ENCODE data around the gene DUSP22.

Gene DUSP22

GRCh38 chr6:351867-352289 lies 59.6 kb downstream of the DUSP22 start:
- TF ChIP-seq ZNF8 (CRISPR knock-in tag; IDR thresholded peaks at IDR 0.05) (no peak), ARNTL (CRISPR knock-in tag; IDR thresholded peaks at IDR 0.05; ENCODE audit: borderline replicate concordance, low read depth) (no peak), OSR1 (CRISPR knock-in tag; IDR thresholded peaks at IDR 0.05) (no peak), TCF4 (CRISPR knock-in tag; IDR thresholded peaks at IDR 0.05; ENCODE audit: borderline replicate concordance) (no peak), ISL1 (CRISPR knock-in tag; IDR thresholded peaks at IDR 0.05) (no peak), ESRRG (CRISPR knock-in tag; IDR thresholded peaks at IDR 0.05) (no peak), TSHZ2 (CRISPR knock-in tag; IDR thresholded peaks at IDR 0.05) (no peak), CSRNP3 (CRISPR knock-in tag; IDR thresholded peaks at IDR 0.05) (no peak), PPARA (CRISPR knock-in tag; IDR thresholded peaks at IDR 0.05; ENCODE audit: borderline replicate concordance) (no peak), ZFP30 (CRISPR knock-in tag; IDR thresholded peaks at IDR 0.05) (no peak)
- ATAC-seq = no peak

GRCh38 chr6:352474-352873 lies 60.2 kb downstream of the DUSP22 start:
- TF ChIP-seq ZNF70 (CRISPR knock-in tag; IDR thresholded peaks at IDR 0.05) (no peak), CREB5 (CRISPR knock-in tag; IDR thresholded peaks at IDR 0.05; ENCODE audit: low read depth) (no peak), CSDC2 (CRISPR knock-in tag; IDR thresholded peaks at IDR 0.05) (no peak), RARB (CRISPR knock-in tag; IDR thresholded peaks at IDR 0.05) (no peak), ZFP30 (CRISPR knock-in tag; IDR thresholded peaks at IDR 0.05) (no peak), BACH2 (CRISPR knock-in tag; IDR thresholded peaks at IDR 0.05; ENCODE audit: borderline replicate concordance) (no peak), OSR1 (CRISPR knock-in tag; IDR thresholded peaks at IDR 0.05) (no peak), ZNF565 (CRISPR knock-in tag; conservative IDR thresholded peaks at IDR 0.05; ENCODE audit: low read depth) (no peak), ZNF8 (CRISPR knock-in tag; IDR thresholded peaks at IDR 0.05) (no peak), POU6F1 (CRISPR knock-in tag; IDR thresholded peaks at IDR 0.05; ENCODE audit: borderline replicate concordance, low read depth) (no peak), TOX (CRISPR knock-in tag; IDR thresholded peaks at IDR 0.05; ENCODE audit: borderline replicate concordance) (no peak)
- ATAC-seq = no peak

- ATAC-seq = no peak
- no peak for TF ChIP-seq GLIS3 (CRISPR knock-in tag; IDR thresholded peaks at IDR 0.05)
- no peak for TF ChIP-seq PPARA (CRISPR knock-in tag; IDR thresholded peaks at IDR 0.05; ENCODE audit: borderline replicate concordance)
- TF ChIP-seq ZNF70 (CRISPR knock-in tag; IDR thresholded peaks at IDR 0.05) = no peak
- TF ChIP-seq CSRNP3 (CRISPR knock-in tag; IDR thresholded peaks at IDR 0.05) = no peak
- TF ChIP-seq ZFP3 (CRISPR knock-in tag; IDR thresholded peaks at IDR 0.05) = no peak
- no peak for TF ChIP-seq ZFP30 (CRISPR knock-in tag; IDR thresholded peaks at IDR 0.05)
- no peak for TF ChIP-seq TCF4 (CRISPR knock-in tag; IDR thresholded peaks at IDR 0.05; ENCODE audit: borderline replicate concordance)
- no peak for TF ChIP-seq OSR1 (CRISPR knock-in tag; IDR thresholded peaks at IDR 0.05)
Measured at GRCh38 chr6:352896-353470, 60.7 kb downstream of the DUSP22 start.
